ENCODE results near the gene CDS2. TPM values are rescaled to one million over a fixed set of nuclear protein-coding genes. Genes with fewer than 3 reads are reported as not detected.

CDS2 gene
- total RNA-seq, 1 experiment from 2014 or later, result 49.1 TPM

DNA sequence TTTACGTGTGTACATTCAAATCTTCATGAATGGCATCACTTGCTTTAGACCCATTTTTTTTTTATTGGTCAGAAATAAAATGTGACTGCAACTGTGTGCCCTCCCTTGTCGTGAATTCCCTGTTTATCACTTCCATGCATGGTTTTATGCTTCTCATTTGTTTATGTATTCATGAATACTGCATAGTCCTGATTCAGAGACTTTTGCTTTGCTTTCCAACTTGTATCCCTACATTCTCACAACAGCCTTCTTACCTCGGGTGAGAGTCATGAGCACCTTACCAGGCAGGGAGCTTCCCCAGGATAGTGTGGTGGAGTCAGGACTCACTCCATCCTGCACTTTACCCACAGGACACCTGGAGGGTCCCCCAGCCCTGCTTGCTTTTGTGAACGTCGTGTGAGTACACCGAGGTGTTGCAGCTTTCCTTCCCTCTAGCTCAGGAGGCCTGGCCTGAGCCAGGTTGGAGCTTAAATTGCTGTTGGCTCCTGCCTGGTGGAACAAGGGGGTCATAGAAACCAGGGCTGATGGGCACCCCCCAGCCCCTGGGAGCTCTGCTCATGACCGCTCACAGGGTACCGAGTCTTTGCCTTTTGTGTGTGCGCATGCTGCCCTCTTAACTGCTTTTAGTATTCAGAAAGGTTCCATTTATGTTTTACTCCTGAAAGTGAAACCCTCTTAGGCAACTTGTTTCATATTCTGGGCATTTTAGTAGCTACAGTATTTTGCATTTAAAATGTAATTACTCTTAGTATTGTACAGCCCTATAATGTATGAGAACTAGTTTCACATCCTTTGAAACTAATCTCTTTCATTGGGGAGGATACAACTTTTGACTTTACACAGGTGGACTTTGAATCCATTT is 66.0 kb downstream of the CDS2 start:
- CTCF ChIA-PET, result interaction anchor here (0.7 to 3.1 kb wide), 28 partner anchors 10 to 452 kb away, joined by 3 to 265 read pairs (median 6); partner anchors contain the start of genes CDS2, PCNA and PROKR2
- POLR2A ChIA-PET, result interaction anchor here (1.0 to 2.2 kb wide), 3 partner anchors 65 to 73 kb away, joined by 5 to 23 read pairs (median 5); partner anchors contain the start of genes CDS2 and PCNA
- Mint-ChIP-seq H3K4me1 (peaks cover 22% of the 10 kb centered on the region), H3K27me3 (ENCODE audit: low read depth) (no peaks in the 10 kb centered on the region), H3K27ac (0 out of 2 replicates have a peak overlapping the region, but pooled peaks have one; percentile 36), H3K9me3 (no peaks in the 10 kb centered on the region), H3K4me3 (no peak overlapping the region), H3K36me3 (peaks cover 19% of the 10 kb centered on the region)
- no peak for ATAC-seq
- TF ChIP-seq ZBTB21 (CRISPR knock-in tag; IDR thresholded peaks at IDR 0.05; ENCODE audit: borderline replicate concordance) (no peak), CREM (CRISPR knock-in tag; IDR thresholded peaks at IDR 0.05) (no peak), PRRX2 (CRISPR knock-in tag; IDR thresholded peaks at IDR 0.05) (no peak), ZNF416 (CRISPR knock-in tag; IDR thresholded peaks at IDR 0.05) (no peak), ESRRA (CRISPR knock-in tag; IDR thresholded peaks at IDR 0.05; ENCODE audit: borderline replicate concordance) (no peak), SMAD3 (CRISPR knock-in tag; IDR thresholded peaks at IDR 0.05; ENCODE audit: borderline replicate concordance) (no peak), RORB (CRISPR knock-in tag; IDR thresholded peaks at IDR 0.05) (no peak), JUN (CRISPR knock-in tag; IDR thresholded peaks at IDR 0.05) (no peak), ZNF263 (CRISPR knock-in tag; IDR thresholded peaks at IDR 0.05; ENCODE audit: low read depth) (no peak), EMX1 (CRISPR knock-in tag; IDR thresholded peaks at IDR 0.05) (no peak)
- TF ChIP-seq, protein P1, sequence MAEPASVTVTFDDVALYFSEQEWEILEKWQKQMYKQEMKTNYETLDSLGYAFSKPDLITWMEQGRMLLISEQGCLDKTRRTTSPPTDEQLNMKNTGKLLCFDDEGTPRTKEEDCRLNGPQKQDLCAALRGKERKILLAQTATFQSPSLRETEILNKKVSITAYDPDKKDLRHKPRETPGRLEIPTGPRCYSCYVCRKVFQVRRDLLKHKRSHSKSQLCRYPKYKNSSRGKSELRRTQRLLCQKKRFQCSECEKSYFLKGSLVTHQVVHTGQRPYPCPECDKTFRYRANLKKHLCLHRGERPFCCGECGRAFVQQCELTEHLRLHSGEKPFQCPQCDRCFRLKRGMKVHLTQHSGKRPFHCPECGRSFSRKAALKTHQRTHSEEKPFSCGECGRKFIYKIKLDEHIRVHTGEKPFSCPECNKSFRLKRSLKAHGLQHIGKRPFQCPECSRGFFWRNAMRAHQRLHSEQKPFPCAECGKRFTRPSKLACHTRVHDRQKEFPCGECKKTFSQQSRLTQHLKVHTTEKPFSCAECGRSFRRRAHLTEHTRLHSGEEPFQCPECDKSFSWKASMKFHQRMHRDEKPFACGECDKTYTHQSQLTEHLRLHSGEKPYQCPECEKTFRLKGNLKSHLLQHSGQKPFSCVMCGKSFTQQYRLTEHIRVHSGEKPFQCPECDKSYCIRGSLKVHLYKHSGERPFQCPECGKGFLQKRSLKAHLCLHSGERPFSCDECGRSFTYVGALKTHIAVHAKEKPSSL (CRISPR knock-in tag; conservative IDR thresholded peaks at IDR 0.05), result no peak
- TF ChIP-seq, protein P2, sequence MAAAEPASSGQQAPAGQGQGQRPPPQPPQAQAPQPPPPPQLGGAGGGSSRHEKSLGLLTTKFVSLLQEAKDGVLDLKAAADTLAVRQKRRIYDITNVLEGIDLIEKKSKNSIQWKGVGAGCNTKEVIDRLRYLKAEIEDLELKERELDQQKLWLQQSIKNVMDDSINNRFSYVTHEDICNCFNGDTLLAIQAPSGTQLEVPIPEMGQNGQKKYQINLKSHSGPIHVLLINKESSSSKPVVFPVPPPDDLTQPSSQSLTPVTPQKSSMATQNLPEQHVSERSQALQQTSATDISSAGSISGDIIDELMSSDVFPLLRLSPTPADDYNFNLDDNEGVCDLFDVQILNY (CRISPR knock-in tag; IDR thresholded peaks at IDR 0.05), result no peak
- TF ChIP-seq, protein P3, sequence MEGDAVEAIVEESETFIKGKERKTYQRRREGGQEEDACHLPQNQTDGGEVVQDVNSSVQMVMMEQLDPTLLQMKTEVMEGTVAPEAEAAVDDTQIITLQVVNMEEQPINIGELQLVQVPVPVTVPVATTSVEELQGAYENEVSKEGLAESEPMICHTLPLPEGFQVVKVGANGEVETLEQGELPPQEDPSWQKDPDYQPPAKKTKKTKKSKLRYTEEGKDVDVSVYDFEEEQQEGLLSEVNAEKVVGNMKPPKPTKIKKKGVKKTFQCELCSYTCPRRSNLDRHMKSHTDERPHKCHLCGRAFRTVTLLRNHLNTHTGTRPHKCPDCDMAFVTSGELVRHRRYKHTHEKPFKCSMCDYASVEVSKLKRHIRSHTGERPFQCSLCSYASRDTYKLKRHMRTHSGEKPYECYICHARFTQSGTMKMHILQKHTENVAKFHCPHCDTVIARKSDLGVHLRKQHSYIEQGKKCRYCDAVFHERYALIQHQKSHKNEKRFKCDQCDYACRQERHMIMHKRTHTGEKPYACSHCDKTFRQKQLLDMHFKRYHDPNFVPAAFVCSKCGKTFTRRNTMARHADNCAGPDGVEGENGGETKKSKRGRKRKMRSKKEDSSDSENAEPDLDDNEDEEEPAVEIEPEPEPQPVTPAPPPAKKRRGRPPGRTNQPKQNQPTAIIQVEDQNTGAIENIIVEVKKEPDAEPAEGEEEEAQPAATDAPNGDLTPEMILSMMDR (IDR thresholded peaks at IDR 0.05), result no peak
- TF ChIP-seq, protein P4, sequence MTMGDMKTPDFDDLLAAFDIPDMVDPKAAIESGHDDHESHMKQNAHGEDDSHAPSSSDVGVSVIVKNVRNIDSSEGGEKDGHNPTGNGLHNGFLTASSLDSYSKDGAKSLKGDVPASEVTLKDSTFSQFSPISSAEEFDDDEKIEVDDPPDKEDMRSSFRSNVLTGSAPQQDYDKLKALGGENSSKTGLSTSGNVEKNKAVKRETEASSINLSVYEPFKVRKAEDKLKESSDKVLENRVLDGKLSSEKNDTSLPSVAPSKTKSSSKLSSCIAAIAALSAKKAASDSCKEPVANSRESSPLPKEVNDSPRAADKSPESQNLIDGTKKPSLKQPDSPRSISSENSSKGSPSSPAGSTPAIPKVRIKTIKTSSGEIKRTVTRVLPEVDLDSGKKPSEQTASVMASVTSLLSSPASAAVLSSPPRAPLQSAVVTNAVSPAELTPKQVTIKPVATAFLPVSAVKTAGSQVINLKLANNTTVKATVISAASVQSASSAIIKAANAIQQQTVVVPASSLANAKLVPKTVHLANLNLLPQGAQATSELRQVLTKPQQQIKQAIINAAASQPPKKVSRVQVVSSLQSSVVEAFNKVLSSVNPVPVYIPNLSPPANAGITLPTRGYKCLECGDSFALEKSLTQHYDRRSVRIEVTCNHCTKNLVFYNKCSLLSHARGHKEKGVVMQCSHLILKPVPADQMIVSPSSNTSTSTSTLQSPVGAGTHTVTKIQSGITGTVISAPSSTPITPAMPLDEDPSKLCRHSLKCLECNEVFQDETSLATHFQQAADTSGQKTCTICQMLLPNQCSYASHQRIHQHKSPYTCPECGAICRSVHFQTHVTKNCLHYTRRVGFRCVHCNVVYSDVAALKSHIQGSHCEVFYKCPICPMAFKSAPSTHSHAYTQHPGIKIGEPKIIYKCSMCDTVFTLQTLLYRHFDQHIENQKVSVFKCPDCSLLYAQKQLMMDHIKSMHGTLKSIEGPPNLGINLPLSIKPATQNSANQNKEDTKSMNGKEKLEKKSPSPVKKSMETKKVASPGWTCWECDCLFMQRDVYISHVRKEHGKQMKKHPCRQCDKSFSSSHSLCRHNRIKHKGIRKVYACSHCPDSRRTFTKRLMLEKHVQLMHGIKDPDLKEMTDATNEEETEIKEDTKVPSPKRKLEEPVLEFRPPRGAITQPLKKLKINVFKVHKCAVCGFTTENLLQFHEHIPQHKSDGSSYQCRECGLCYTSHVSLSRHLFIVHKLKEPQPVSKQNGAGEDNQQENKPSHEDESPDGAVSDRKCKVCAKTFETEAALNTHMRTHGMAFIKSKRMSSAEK (CRISPR knock-in tag; IDR thresholded peaks at IDR 0.05; ENCODE audit: borderline replicate concordance), result no peak
- TF ChIP-seq, protein P5, sequence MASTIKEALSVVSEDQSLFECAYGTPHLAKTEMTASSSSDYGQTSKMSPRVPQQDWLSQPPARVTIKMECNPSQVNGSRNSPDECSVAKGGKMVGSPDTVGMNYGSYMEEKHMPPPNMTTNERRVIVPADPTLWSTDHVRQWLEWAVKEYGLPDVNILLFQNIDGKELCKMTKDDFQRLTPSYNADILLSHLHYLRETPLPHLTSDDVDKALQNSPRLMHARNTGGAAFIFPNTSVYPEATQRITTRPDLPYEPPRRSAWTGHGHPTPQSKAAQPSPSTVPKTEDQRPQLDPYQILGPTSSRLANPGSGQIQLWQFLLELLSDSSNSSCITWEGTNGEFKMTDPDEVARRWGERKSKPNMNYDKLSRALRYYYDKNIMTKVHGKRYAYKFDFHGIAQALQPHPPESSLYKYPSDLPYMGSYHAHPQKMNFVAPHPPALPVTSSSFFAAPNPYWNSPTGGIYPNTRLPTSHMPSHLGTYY (CRISPR knock-in tag; IDR thresholded peaks at IDR 0.05), result no peak
- TF ChIP-seq, protein P6, sequence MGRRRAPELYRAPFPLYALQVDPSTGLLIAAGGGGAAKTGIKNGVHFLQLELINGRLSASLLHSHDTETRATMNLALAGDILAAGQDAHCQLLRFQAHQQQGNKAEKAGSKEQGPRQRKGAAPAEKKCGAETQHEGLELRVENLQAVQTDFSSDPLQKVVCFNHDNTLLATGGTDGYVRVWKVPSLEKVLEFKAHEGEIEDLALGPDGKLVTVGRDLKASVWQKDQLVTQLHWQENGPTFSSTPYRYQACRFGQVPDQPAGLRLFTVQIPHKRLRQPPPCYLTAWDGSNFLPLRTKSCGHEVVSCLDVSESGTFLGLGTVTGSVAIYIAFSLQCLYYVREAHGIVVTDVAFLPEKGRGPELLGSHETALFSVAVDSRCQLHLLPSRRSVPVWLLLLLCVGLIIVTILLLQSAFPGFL (CRISPR knock-in tag; IDR thresholded peaks at IDR 0.05; ENCODE audit: borderline replicate concordance), result no peak
- TF ChIP-seq, protein P7, sequence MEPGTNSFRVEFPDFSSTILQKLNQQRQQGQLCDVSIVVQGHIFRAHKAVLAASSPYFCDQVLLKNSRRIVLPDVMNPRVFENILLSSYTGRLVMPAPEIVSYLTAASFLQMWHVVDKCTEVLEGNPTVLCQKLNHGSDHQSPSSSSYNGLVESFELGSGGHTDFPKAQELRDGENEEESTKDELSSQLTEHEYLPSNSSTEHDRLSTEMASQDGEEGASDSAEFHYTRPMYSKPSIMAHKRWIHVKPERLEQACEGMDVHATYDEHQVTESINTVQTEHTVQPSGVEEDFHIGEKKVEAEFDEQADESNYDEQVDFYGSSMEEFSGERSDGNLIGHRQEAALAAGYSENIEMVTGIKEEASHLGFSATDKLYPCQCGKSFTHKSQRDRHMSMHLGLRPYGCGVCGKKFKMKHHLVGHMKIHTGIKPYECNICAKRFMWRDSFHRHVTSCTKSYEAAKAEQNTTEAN (CRISPR knock-in tag; IDR thresholded peaks at IDR 0.05), result no peak
- no peak for DNase-seq (ENCODE audit: low spot score)
